GM23338 (cell line): ENCODE results near the gene CNTNAP2. TPM values are rescaled to one million over a fixed set of nuclear protein-coding genes. Genes with fewer than 3 reads are reported as not detected.

Experiments used
- ATAC-seq: fragments of 200-7000 bp; cut with Tn5 transposase; 3 replicates; pipeline ENCODE4 v1.9.1; 2020
- DNase-seq: peaks from one replicate; pipeline ENCODE4 v3.0.0-alpha.2; 2015; ENCODE audit warnings: low spot score
- H2AFZ ChIP-seq: fragments of 200-600 bp; sonication (generic); 2 replicates; pipeline ENCODE4 v1.8.0; 2016; ENCODE audit warnings: antibody characterized with exemption, mild to moderate bottlenecking, moderate library complexity
- H3F3A ChIP-seq: fragments of 200-600 bp; sonication (generic); replicated peaks from 2 replicates; pipeline ENCODE4 v1.8.0; 2017; ENCODE audit warnings: antibody characterized with exemption, mixed run types, low read depth
- H3K27ac ChIP-seq: fragments of 200-600 bp; sonication (generic); 2 replicates; pipeline ENCODE4 v1.6.1; 2016; ENCODE audit warnings: low read depth
- H3K27me3 ChIP-seq: fragments of 200-600 bp; sonication (generic); 2 replicates; pipeline ENCODE4 v1.8.0; 2016; ENCODE audit warnings: mild to moderate bottlenecking, mixed run types, moderate library complexity; ENCODE audit not compliant: insufficient read depth
- H3K36me3 ChIP-seq: fragments of 200-600 bp; sonication (generic); 2 replicates; pipeline ENCODE4 v1.8.0; 2016; ENCODE audit warnings: mild to moderate bottlenecking; ENCODE audit not compliant: insufficient read depth
- H3K4me1 ChIP-seq: fragments of 200-600 bp; sonication (generic); 2 replicates; pipeline ENCODE4 v1.8.0; 2016; ENCODE audit warnings: mild to moderate bottlenecking, moderate library complexity; ENCODE audit not compliant: insufficient read depth
- H3K4me2 ChIP-seq: fragments of 200-600 bp; sonication (generic); 2 replicates; pipeline ENCODE4 v1.7.1; 2017; ENCODE audit warnings: mixed run types
- H3K4me3 ChIP-seq: fragments of 200-600 bp; sonication (generic); 2 replicates; pipeline ENCODE4 v1.6.1; 2016; ENCODE audit warnings: mixed run types
- H3K79me2 ChIP-seq: fragments of 200-600 bp; sonication (generic); replicated peaks from 2 replicates; pipeline ENCODE4 v1.8.0; 2017; ENCODE audit warnings: mild to moderate bottlenecking; ENCODE audit not compliant: insufficient read depth
- H3K9me2 ChIP-seq: fragments of 200-600 bp; sonication (generic); 2 replicates; pipeline ENCODE4 v1.8.0; 2017; ENCODE audit not compliant: insufficient read depth
- H4K20me1 ChIP-seq: fragments of 200-600 bp; sonication (generic); replicated peaks from 2 replicates; pipeline ENCODE4 v1.8.0; 2017; ENCODE audit warnings: mild to moderate bottlenecking; ENCODE audit not compliant: insufficient read depth
- H3K27ac Mint-ChIP-seq: 2 replicates; pipeline ENCODE4 v1.8.0; 2020; ENCODE audit warnings: inconsistent platforms, mild to moderate bottlenecking, moderate library complexity, mixed read lengths
- H3K27me3 Mint-ChIP-seq: 3 replicates; pipeline ENCODE4 v1.8.0; 2022; ENCODE audit warnings: low read depth, mild to moderate bottlenecking, moderate library complexity, mixed read lengths, inconsistent platforms; ENCODE audit not compliant: insufficient read depth, poor library complexity
- H3K36me3 Mint-ChIP-seq: 3 replicates; pipeline ENCODE4 v1.8.0; 2021; ENCODE audit warnings: low read depth, mild to moderate bottlenecking, inconsistent platforms, moderate library complexity, mixed read lengths
- H3K4me1 Mint-ChIP-seq: 3 replicates; pipeline ENCODE4 v1.8.0; 2020; ENCODE audit warnings: mild to moderate bottlenecking, inconsistent platforms, mixed read lengths
- H3K4me3 Mint-ChIP-seq: 3 replicates; pipeline ENCODE4 v1.8.0; 2021; ENCODE audit warnings: moderate library complexity, mild to moderate bottlenecking, inconsistent platforms, mixed read lengths
- H3K9me3 Mint-ChIP-seq: 3 replicates; pipeline ENCODE4 v1.8.0; 2020; ENCODE audit warnings: moderate library complexity, mild to moderate bottlenecking, inconsistent platforms, mixed read lengths
- CREB1 ChIP-seq: fragments of 250-450 bp; sonication (Bioruptor Pico); IDR thresholded peaks from 2 replicates; pipeline ENCODE4 v1.5.0; 2020; ENCODE audit warnings: low read depth, mild to moderate bottlenecking, moderate library complexity
- EZH2 ChIP-seq: fragments of 200-600 bp; sonication (generic); IDR thresholded peaks from one replicate; pipeline ENCODE4 v1.8.0; 2017; ENCODE audit warnings: antibody characterized with exemption, mild to moderate bottlenecking, low read depth; ENCODE audit not compliant: unreplicated experiment
- EZH2phosphoT487 ChIP-seq: fragments of 200-600 bp; sonication (generic); IDR thresholded peaks from one replicate; pipeline ENCODE4 v1.8.1; 2018; ENCODE audit warnings: antibody characterized with exemption; ENCODE audit not compliant: unreplicated experiment
- JUNB ChIP-seq: IDR thresholded peaks from one replicate; pipeline ENCODE4 v1.6.1; 2016; ENCODE audit warnings: antibody characterized with exemption; ENCODE audit not compliant: unreplicated experiment
- NANOG ChIP-seq: IDR thresholded peaks from 2 replicates; pipeline ENCODE4 v1.6.1; 2016; ENCODE audit warnings: antibody characterized with exemption, borderline replicate concordance
- POLR2AphosphoS5 ChIP-seq: IDR thresholded peaks from 2 replicates; pipeline ENCODE4 v1.6.1; 2016; ENCODE audit warnings: antibody characterized with exemption, low read depth
- REST ChIP-seq: IDR thresholded peaks from one replicate; pipeline ENCODE4 v1.6.1; 2018; ENCODE audit warnings: antibody characterized with exemption; ENCODE audit not compliant: unreplicated experiment
- STAT1 ChIP-seq: IDR thresholded peaks from one replicate; pipeline ENCODE4 v1.6.1; 2016; ENCODE audit warnings: antibody characterized with exemption; ENCODE audit not compliant: unreplicated experiment
- ZNF114 ChIP-seq: fragments of 250-450 bp; sonication (Bioruptor Pico); IDR thresholded peaks from 2 replicates; pipeline ENCODE4 v1.5.0; 2020; ENCODE audit warnings: mild to moderate bottlenecking, moderate library complexity
- ZNF331 ChIP-seq: fragments of 250-450 bp; sonication (Bioruptor Pico); IDR thresholded peaks from 2 replicates; pipeline ENCODE4 v1.5.0; 2020; ENCODE audit warnings: low read depth, mild to moderate bottlenecking, moderate library complexity
- polyA plus RNA-seq: library from polyadenylated mRNA; unstranded; fragments of >200 nt; fragmentation: Nextera tagmentation; extraction: Ambion mirVana; gene quantifications from 2 replicates; pipeline ENCODE4 v1.2.1, GENCODE V29; 2016
- total RNA-seq: library from RNA; depleted of rRNA; stranded (reverse); fragments of >200 nt; shearing (Covaris generic); gene quantifications from 2 replicates; pipeline ENCODE4 v1.2.3, GENCODE V29; 2014
- TF ChIP-seq, protein P1 (sequence below), 2 experiments: fragments of 200-600 bp in 1 of 2; sonication (generic) in 1 of 2; conservative IDR thresholded peaks; 2 replicates each; pipeline versions ENCODE4 v1.5.1 to v1.6.1; 2016 to 2017; ENCODE audit warnings: antibody characterized with exemption in 2 of 2, low read depth in 2 of 2, mild to moderate bottlenecking in 2 of 2, moderate library complexity in 1 of 2
- TF ChIP-seq, protein P2 (sequence below): fragments of 250-450 bp; sonication (Bioruptor Pico); IDR thresholded peaks from 2 replicates; pipeline ENCODE4 v1.5.0; 2020; ENCODE audit warnings: mild to moderate bottlenecking, moderate library complexity
- TF ChIP-seq, protein P3 (sequence below): IDR thresholded peaks from 2 replicates; pipeline ENCODE4 v1.6.1; 2016; ENCODE audit warnings: antibody characterized with exemption

The CNTNAP2 gene
- total and polyA plus RNA-seq, 2 experiments from 2014 or later = 38.2 to 61.3 TPM

DNA sequence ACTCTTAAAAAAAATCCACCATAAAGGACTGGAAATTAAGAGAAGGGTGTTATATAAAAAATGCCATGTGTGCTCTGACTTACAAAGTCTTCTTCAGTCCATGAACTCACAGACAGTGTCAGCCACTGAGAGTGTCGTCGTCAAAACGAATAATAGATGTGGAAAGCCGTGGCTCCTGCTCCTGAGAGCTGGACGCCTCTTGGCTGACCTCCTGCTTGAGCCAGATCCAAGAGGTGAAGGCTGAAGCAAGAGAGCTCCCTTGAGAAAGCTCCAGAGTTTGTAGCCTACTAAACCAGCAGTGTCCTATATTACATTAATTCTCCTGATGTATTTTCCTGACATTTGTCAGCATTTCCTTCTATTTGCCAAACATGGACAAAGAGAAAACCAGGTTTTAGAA is 2239.7 kb downstream of the CNTNAP2 start:
- H3K4me1 Mint-ChIP-seq = peaks cover 9% of the 10 kb centered on the region
- Histone ChIP-seq H3K27me3 (no peaks in the 10 kb centered on the region), H3K9me2 (peaks cover 11% of the 10 kb centered on the region; the same call in 1 of the 2 replicates), H3F3A (no peaks in the 10 kb centered on the region), H2AFZ (no peak overlapping the region), H3K4me2 (no peak overlapping the region), H3K4me1 (peaks cover 13% of the 10 kb centered on the region; the same call in 1 of the 2 replicates), H3K79me2 (peaks cover 79% of the 10 kb centered on the region), H4K20me1 (0 out of 2 replicates have a peak, but pooled peaks cover 5% of the 10 kb centered on the region), H3K27ac (no peak overlapping the region), H3K4me3 (no peak overlapping the region), H3K36me3 (no peaks in the 10 kb centered on the region)
- no peak for DNase-seq
- TF ChIP-seq ZNF331 (CRISPR knock-in tag) (no peak), REST (no peak), POLR2AphosphoS5 (no peak), CREB1 (CRISPR knock-in tag) (no peak), EZH2 (no peak), STAT1 (no peak), JUNB (no peak), ZNF114 (no peak), EZH2phosphoT487 (no peak), NANOG (no peak)
- TF ChIP-seq, protein P1, sequence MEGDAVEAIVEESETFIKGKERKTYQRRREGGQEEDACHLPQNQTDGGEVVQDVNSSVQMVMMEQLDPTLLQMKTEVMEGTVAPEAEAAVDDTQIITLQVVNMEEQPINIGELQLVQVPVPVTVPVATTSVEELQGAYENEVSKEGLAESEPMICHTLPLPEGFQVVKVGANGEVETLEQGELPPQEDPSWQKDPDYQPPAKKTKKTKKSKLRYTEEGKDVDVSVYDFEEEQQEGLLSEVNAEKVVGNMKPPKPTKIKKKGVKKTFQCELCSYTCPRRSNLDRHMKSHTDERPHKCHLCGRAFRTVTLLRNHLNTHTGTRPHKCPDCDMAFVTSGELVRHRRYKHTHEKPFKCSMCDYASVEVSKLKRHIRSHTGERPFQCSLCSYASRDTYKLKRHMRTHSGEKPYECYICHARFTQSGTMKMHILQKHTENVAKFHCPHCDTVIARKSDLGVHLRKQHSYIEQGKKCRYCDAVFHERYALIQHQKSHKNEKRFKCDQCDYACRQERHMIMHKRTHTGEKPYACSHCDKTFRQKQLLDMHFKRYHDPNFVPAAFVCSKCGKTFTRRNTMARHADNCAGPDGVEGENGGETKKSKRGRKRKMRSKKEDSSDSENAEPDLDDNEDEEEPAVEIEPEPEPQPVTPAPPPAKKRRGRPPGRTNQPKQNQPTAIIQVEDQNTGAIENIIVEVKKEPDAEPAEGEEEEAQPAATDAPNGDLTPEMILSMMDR (conservative IDR thresholded peaks at IDR 0.05; ENCODE audit: low read depth in 2 of 2) = no peak
- TF ChIP-seq, protein P2, sequence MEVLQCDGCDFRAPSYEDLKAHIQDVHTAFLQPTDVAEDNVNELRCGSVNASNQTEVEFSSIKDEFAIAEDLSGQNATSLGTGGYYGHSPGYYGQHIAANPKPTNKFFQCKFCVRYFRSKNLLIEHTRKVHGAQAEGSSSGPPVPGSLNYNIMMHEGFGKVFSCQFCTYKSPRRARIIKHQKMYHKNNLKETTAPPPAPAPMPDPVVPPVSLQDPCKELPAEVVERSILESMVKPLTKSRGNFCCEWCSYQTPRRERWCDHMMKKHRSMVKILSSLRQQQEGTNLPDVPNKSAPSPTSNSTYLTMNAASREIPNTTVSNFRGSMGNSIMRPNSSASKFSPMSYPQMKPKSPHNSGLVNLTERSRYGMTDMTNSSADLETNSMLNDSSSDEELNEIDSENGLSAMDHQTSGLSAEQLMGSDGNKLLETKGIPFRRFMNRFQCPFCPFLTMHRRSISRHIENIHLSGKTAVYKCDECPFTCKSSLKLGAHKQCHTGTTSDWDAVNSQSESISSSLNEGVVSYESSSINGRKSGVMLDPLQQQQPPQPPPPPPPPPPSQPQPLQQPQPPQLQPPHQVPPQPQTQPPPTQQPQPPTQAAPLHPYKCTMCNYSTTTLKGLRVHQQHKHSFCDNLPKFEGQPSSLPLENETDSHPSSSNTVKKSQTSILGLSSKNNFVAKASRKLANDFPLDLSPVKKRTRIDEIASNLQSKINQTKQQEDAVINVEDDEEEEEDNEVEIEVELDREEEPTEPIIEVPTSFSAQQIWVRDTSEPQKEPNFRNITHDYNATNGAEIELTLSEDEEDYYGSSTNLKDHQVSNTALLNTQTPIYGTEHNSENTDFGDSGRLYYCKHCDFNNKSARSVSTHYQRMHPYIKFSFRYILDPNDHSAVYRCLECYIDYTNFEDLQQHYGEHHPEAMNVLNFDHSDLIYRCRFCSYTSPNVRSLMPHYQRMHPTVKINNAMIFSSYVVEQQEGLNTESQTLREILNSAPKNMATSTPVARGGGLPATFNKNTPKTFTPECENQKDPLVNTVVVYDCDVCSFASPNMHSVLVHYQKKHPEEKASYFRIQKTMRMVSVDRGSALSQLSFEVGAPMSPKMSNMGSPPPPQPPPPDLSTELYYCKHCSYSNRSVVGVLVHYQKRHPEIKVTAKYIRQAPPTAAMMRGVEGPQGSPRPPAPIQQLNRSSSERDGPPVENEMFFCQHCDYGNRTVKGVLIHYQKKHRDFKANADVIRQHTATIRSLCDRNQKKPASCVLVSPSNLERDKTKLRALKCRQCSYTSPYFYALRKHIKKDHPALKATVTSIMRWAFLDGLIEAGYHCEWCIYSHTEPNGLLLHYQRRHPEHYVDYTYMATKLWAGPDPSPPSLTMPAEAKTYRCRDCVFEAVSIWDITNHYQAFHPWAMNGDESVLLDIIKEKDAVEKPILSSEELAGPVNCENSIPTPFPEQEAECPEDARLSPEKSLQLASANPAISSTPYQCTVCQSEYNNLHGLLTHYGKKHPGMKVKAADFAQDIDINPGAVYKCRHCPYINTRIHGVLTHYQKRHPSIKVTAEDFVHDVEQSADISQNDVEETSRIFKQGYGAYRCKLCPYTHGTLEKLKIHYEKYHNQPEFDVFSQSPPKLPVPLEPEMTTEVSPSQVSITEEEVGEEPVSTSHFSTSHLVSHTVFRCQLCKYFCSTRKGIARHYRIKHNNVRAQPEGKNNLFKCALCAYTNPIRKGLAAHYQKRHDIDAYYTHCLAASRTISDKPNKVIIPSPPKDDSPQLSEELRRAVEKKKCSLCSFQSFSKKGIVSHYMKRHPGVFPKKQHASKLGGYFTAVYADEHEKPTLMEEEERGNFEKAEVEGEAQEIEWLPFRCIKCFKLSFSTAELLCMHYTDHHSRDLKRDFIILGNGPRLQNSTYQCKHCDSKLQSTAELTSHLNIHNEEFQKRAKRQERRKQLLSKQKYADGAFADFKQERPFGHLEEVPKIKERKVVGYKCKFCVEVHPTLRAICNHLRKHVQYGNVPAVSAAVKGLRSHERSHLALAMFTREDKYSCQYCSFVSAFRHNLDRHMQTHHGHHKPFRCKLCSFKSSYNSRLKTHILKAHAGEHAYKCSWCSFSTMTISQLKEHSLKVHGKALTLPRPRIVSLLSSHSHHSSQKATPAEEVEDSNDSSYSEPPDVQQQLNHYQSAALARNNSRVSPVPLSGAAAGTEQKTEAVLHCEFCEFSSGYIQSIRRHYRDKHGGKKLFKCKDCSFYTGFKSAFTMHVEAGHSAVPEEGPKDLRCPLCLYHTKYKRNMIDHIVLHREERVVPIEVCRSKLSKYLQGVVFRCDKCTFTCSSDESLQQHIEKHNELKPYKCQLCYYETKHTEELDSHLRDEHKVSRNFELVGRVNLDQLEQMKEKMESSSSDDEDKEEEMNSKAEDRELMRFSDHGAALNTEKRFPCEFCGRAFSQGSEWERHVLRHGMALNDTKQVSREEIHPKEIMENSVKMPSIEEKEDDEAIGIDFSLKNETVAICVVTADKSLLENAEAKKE = no peak
- TF ChIP-seq, protein P3, sequence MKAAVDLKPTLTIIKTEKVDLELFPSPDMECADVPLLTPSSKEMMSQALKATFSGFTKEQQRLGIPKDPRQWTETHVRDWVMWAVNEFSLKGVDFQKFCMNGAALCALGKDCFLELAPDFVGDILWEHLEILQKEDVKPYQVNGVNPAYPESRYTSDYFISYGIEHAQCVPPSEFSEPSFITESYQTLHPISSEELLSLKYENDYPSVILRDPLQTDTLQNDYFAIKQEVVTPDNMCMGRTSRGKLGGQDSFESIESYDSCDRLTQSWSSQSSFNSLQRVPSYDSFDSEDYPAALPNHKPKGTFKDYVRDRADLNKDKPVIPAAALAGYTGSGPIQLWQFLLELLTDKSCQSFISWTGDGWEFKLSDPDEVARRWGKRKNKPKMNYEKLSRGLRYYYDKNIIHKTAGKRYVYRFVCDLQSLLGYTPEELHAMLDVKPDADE = no peak
- H3K4me3 Mint-ChIP-seq = no peak overlapping the region
- peaks cover 18% of the 10 kb centered on the region for H3K36me3 Mint-ChIP-seq
- H3K27ac Mint-ChIP-seq = no peak overlapping the region
- no peaks in the 10 kb centered on the region for H3K27me3 Mint-ChIP-seq
- ATAC-seq = no peak
- peaks cover 8% of the 10 kb centered on the region; the same call in 2 of the 3 replicates for H3K9me3 Mint-ChIP-seq
